ENCODE data around the gene CLIC2.
A peak's percentile ranks its signal among the peaks of the same experiment; 100 is the strongest.
"Not testable (repeated sequence)": the region's sequence is repeated elsewhere in the genome, so short reads cannot be mapped to it uniquely, and the experiment has no call there.

Gene CLIC2

GRCh38 chrX:155334486-155335336, at the start of gene CLIC2:
TSS of gene CLIC2 (minus strand) at chrX:155334614. CDS start at chrX:155334427, 187 bp downstream.
- no peak for DNase-seq

GRCh38 chrX:155382529-155382967, 48.1 kb upstream of the CLIC2 start:
- DNase-seq: not testable (repeated sequence)

GRCh38 chrX:155381843-155382528, 47.6 kb upstream of the CLIC2 start, which contains the start of gene F8A2:
TSS of gene F8A2 (plus strand) at chrX:155382095. CDS start at chrX:155382115, 20 bp downstream.
- DNase-seq: not testable (repeated sequence)

DNA sequence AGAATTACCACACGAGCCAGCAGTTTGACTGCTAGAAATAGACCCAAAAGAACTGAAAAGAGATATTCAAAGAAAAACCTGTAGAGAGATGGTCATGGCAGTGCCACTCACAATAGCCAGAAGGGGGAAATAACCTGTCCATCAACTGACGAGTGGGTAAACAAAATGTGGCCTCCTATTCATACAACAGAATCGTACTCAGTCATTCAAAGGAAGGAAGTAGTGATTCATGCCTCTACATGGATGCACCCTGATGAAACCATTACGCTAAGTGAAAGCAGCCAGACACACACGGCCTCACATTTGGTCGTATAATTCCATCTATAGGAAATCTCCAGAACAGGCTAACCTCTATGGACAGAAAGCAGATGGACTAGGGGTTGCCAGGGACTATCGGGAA, 45.4 kb upstream of the CLIC2 start:
- DNase-seq: not testable (repeated sequence)

- not testable (repeated sequence) for DNase-seq
Observed at GRCh38 chrX:155373777-155374458, 39.5 kb upstream of the CLIC2 start.

GRCh38 chrX:155363712-155364111, 29.3 kb upstream of the CLIC2 start:
- not testable (repeated sequence) for DNase-seq

DNA sequence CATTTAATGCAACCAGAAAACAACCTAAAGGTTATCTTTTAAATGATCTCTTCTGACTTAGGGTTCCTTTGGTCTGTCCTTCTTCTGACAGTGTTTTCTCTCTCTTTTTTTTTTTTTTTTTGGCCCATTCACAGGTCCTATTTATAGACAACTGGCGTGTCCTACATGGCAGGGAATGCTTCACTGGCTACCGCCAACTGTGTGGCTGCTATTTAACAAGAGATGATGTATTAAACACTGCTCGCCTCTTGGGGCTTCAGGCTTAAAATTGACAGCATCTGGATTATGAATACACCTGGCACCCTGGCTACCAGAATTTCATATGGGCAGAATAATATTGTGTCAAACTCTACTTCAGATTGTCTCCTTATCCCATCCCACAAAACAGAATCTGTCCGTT, 15.0 kb upstream of the CLIC2 start:
- not testable (repeated sequence) for DNase-seq

- not testable (repeated sequence) for DNase-seq
Observed at GRCh38 chrX:155345689-155346088, 11.3 kb upstream of the CLIC2 start.

DNA sequence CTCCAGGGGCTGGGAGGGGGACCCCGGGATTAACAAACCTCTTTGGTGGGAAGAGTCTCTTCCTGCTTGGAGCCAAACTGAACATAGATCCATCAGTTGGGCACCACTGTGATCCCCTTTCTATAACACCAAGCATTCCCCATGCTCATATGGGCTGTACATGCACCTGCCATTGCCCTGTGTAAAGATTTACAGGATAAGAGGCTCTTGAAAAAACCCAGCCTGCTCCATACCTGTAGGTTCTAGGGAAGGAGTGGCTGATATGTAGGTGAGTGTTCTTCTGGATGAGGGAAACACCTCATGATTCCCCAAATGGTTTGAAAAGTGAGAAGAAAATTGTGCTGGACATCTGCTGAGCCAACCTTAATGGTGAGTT, 911 bp upstream of the CLIC2 start:
- not testable (repeated sequence) for DNase-seq

GRCh38 chrX:155333544-155334100, 792 bp downstream of the CLIC2 start:
- DNase-seq: no peak

DNA sequence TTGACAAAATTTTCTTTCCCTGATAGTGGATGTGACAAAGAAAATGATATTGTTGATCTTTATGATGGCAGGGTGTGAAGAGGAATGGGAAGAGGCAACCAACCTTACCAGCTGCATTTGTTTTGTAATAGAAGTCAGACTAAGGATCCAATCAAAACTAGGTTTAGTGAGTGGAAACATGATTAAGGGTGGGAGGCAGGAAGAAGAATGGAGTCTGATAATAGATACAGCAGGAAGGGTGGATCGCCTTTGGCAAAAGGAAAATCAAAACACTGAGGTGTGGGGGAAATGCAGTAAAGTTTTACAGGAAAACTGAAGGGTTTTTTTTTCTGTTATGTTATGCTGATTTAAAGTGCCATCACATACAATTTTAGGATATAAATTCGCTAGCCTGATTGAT, 3.4 kb downstream of the CLIC2 start:
- no peak for DNase-seq

DNA sequence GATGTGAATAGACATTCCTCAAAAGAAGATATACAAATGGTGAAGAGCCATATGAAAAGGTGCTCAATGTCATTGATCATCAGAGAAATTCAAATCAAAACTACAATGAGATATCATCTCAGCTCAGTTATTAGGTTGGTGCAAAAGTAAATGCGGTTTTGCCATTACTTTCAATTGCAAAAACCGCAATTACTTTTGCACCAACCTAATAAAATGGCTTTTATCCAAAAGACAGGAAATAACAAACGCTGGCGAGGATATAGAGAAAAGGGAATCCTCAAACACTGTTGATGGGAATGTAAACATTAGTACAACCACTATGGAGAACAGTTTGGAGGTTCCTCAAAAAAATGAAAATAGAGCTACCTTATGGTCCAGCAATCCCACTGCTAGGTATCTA, 5.1 kb downstream of the CLIC2 start:
- DNase-seq: no peak

GRCh38 chrX:155326610-155327009, 7.8 kb downstream of the CLIC2 start:
- DNase-seq: no peak

DNA sequence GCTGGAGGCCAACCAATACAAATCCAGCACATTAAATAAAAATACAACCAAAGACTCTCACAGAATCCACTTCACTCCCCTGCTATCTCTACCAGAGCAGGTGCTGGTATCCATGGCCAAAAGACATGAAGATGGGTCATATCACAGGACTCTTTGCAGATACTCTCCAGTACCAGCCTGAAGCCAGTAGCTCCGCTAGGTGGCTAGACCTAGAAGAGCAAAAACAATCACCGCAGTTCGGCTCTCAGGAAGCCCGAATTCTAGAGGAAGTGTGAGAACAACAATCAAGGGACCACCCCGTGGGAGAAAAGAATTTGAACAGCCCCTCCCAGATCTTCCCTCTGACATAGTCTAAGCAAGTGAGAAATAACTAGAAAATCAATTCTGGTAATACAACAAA, 20.2 kb downstream of the CLIC2 start:
- no peak for DNase-seq

DNA sequence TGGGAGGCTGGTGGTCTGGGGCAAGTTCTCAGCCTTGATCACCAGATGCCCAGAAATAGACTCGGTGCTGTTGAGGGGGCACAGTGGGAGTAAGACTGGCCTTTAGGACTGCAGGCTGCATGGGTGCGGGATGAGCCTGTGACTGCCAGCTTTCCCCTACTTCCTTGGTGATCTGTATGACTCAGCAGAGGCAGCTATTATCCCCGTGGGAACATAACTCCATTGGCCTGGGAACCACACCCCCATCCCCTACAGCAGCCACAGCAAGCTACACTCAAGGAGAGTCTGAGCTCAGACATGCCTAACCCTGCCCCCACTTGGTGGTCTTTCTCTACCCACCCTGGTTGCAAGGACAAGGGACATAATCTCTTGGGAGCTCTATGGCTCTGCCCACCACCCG, 20.6 kb downstream of the CLIC2 start:
- no peak for DNase-seq

- DNase-seq: no peak
Observed at GRCh38 chrX:155293771-155294170, 40.6 kb downstream of the CLIC2 start.

DNA sequence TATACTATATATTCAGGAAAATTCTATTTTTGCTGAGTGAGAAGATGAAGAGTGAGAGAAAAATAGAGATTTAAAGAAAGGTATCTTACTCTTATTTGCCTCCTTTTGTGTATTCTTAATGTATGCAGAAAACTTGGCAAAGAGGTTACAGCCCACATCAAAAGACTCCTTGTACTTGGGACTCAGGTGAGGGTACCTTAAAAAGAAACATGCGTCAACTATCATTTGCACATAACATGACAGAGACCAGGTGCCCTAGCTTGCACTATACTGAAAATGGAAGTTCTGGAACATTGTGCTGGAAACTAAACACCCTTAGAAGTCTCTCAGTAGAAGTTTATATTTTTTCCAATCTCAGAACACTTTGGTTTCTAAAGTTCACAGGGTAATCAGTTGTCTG, 54.5 kb downstream of the CLIC2 start:
- DNase-seq: no peak

DNA sequence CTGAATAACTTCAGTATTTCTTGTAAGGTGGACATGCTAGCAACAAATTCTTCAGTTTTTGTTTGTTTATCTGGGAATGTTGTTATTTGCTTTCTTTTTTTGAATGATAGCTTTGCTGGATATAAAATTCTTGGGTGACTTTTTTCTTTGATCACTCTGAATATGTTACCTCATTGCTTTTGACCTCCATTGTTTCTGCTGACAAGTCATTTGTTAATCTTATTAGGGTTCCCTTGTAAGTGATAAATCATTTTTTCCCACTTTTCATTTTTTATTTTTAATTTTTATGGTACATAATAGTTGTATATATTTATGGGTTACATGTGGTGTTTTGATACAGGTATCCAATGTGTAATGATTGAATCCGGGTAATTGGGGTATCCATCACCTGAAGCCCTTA, 63.4 kb downstream of the CLIC2 start:
- DNase-seq: no peak

- DNase-seq: not testable (repeated sequence)
Observed at GRCh38 chrX:155267995-155268394, 66.4 kb downstream of the CLIC2 start.

DNA sequence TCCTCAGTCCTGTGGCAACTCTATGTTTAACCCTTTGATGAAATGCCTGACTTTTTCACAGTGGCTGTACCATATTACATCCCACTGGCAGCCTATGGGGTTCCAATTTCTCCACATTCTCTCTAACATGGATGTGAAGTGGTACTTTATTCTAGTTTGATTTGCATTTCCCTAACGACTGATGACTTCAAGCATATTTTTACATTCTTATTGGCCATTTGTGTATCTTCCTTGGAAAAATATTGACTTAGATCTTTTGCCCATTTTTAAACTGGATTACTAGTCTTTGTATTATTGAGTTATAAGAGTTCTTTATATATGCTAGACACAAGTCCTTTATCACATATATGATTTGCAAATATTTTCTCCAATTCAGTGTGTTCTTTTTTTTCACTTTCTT, 68.0 kb downstream of the CLIC2 start:
- DNase-seq: no peak

- peak; percentile 58 for DNase-seq
Observed at GRCh38 chrX:155263854-155264628, 70.4 kb downstream of the CLIC2 start, which contains the start of gene RAB39B. TSS of gene RAB39B (minus strand) at chrX:155264491. CDS start at chrX:155264288, 203 bp downstream.

Data from activated gamma-delta T cell treated with Interleukin-2 at 50 U/mL for 16 hours (primary cell).